Neural progenitor cell (in vitro differentiated cells): ENCODE data around the gene LSM3. TPM values are rescaled to one million over a fixed set of nuclear protein-coding genes. Genes with fewer than 3 reads are reported as not detected.

Experiments
- DNase-seq: peaks from one replicate; pipeline ENCODE4 v3.0.0-alpha.2; 2016; ENCODE audit warnings: low spot score
- H2AFZ ChIP-seq: fragments of 200-600 bp; sonication (generic); replicated peaks from 2 replicates; pipeline ENCODE4 v1.6.1; 2016; ENCODE audit warnings: antibody characterized with exemption
- H3F3A ChIP-seq: fragments of 200-600 bp; sonication (generic); 2 replicates; pipeline ENCODE4 v1.6.1; 2016; ENCODE audit warnings: antibody characterized with exemption, low read depth
- H3K27ac ChIP-seq: fragments of 200-600 bp; sonication (generic); 2 replicates; pipeline ENCODE4 v1.5.1; 2016; ENCODE audit warnings: mild to moderate bottlenecking
- H3K27me3 ChIP-seq: fragments of 200-600 bp; sonication (generic); 2 replicates; pipeline ENCODE4 v1.6.1; 2016; ENCODE audit warnings: mild to moderate bottlenecking, moderate library complexity
- H3K36me3 ChIP-seq: fragments of 200-600 bp; sonication (generic); 2 replicates; pipeline ENCODE4 v1.5.1; 2016
- H3K4me1 ChIP-seq: fragments of 200-600 bp; sonication (generic); 2 replicates; pipeline ENCODE4 v1.6.1; 2016; ENCODE audit warnings: mixed run types
- H3K4me2 ChIP-seq: fragments of 200-600 bp; sonication (generic); 2 replicates; pipeline ENCODE4 v1.6.1; 2016
- H3K4me3 ChIP-seq: fragments of 200-600 bp; sonication (generic); 2 replicates; pipeline ENCODE4 v1.5.1; 2016
- H3K79me2 ChIP-seq: fragments of 200-600 bp; sonication (generic); 2 replicates; pipeline ENCODE4 v1.6.1; 2016; ENCODE audit warnings: low read depth
- H3K9ac ChIP-seq: fragments of 200-600 bp; sonication (generic); 2 replicates; pipeline ENCODE4 v1.6.1; 2016
- H3K9me3 ChIP-seq: fragments of 200-600 bp; sonication (generic); 2 replicates; pipeline ENCODE4 v1.5.1; 2016; ENCODE audit warnings: low read depth
- H4K20me1 ChIP-seq: fragments of 200-600 bp; sonication (generic); 2 replicates; pipeline ENCODE4 v1.6.1; 2016; ENCODE audit warnings: low read depth
- H3K27ac Mint-ChIP-seq: 3 replicates; pipeline ENCODE4 v1.8.0; 2021; ENCODE audit warnings: mixed read lengths
- H3K27me3 Mint-ChIP-seq: 2 replicates; pipeline ENCODE4 v1.8.0; 2022; ENCODE audit warnings: low read depth, mild to moderate bottlenecking, inconsistent platforms, moderate library complexity, mixed read lengths; ENCODE audit not compliant: insufficient read depth
- H3K36me3 Mint-ChIP-seq: 3 replicates; pipeline ENCODE4 v1.8.0; 2021; ENCODE audit warnings: mixed read lengths
- H3K4me1 Mint-ChIP-seq: 3 replicates; pipeline ENCODE4 v1.8.0; 2021; ENCODE audit warnings: mixed read lengths
- H3K4me3 Mint-ChIP-seq: 3 replicates; pipeline ENCODE4 v1.8.0; 2021; ENCODE audit warnings: mild to moderate bottlenecking, moderate library complexity, mixed read lengths
- H3K9me3 Mint-ChIP-seq: 3 replicates; pipeline ENCODE4 v1.8.0; 2020; ENCODE audit warnings: mixed read lengths
- CTCF ChIP-seq: fragments of 200-600 bp; sonication (generic); IDR thresholded peaks from 2 replicates; pipeline ENCODE4 v1.5.1; 2017; ENCODE audit warnings: antibody characterized with exemption, mild to moderate bottlenecking
- EZH2 ChIP-seq: fragments of 200-600 bp; sonication (generic); IDR thresholded peaks from 2 replicates; pipeline ENCODE4 v1.6.1; 2017; ENCODE audit warnings: antibody characterized with exemption, mild to moderate bottlenecking, moderate library complexity
- EZH2phosphoT487 ChIP-seq: fragments of 200-600 bp; sonication (generic); IDR thresholded peaks from 2 replicates; pipeline ENCODE4 v1.6.1; 2017; ENCODE audit warnings: antibody characterized with exemption
- total RNA-seq: library from RNA; depleted of rRNA; stranded (reverse); fragments of >200 nt; gene quantifications from 2 replicates; pipeline ENCODE4 v1.2.3, GENCODE V29; 2015; ENCODE audit warnings: low replicate concordance

The LSM3 gene
- total RNA-seq, 1 donor from 2014 or later = 36.2 TPM

- H2AFZ ChIP-seq = no peak overlapping the region
- H3K4me2 ChIP-seq = no peak overlapping the region
- no peaks in the 10 kb centered on the region for H3K27me3 ChIP-seq
- H3K4me1 ChIP-seq = peaks cover under 1% of the 10 kb centered on the region
- no peak for DNase-seq
- no peak overlapping the region for H3K4me3 ChIP-seq
- H3K36me3 ChIP-seq = no peaks in the 10 kb centered on the region
- no peaks in the 10 kb centered on the region for H3F3A ChIP-seq
- no peak overlapping the region for H3K9ac ChIP-seq
- no peak overlapping the region for H3K27ac ChIP-seq
- no peaks in the 10 kb centered on the region for H3K79me2 ChIP-seq
- no peak overlapping the region for H3K27ac Mint-ChIP-seq
- H3K9me3 Mint-ChIP-seq = peaks cover 14% of the 10 kb centered on the region
- H3K4me3 Mint-ChIP-seq = no peak overlapping the region
- H3K36me3 Mint-ChIP-seq = no peaks in the 10 kb centered on the region
- peaks cover 5% of the 10 kb centered on the region for H3K4me1 Mint-ChIP-seq
- H3K27me3 Mint-ChIP-seq = peaks cover 7% of the 10 kb centered on the region
- TF ChIP-seq CTCF (no peak), EZH2 (no peak), EZH2phosphoT487 (no peak)
- H4K20me1 ChIP-seq = no peaks in the 10 kb centered on the region
- no peaks in the 10 kb centered on the region for H3K9me3 ChIP-seq
Measured at GRCh38 chr3:14237457-14237856, 58.8 kb downstream of the LSM3 start.

- peaks cover 7% of the 10 kb centered on the region for H3K27me3 Mint-ChIP-seq
Measured at GRCh38 chr3:14238356-14238755, 59.7 kb downstream of the LSM3 start.

GRCh38 chr3:14238930-14239329, 60.3 kb downstream of the LSM3 start:
- Histone ChIP-seq H3K4me1 (peaks cover 11% of the 10 kb centered on the region), H3K4me3 (no peak overlapping the region), H3K9me3 (no peaks in the 10 kb centered on the region), H3K79me2 (no peaks in the 10 kb centered on the region), H3F3A (peaks cover 6% of the 10 kb centered on the region), H2AFZ (no peak overlapping the region), H3K36me3 (no peaks in the 10 kb centered on the region), H3K27me3 (no peaks in the 10 kb centered on the region), H3K27ac (no peak overlapping the region), H3K9ac (no peak overlapping the region), H4K20me1 (no peaks in the 10 kb centered on the region), H3K4me2 (no peak overlapping the region)
- H3K9me3 Mint-ChIP-seq = peaks cover 8% of the 10 kb centered on the region
- no peak overlapping the region for H3K27ac Mint-ChIP-seq
- peaks cover 11% of the 10 kb centered on the region for H3K4me1 Mint-ChIP-seq
- no peak for DNase-seq
- H3K4me3 Mint-ChIP-seq = no peak overlapping the region
- no peaks in the 10 kb centered on the region for H3K36me3 Mint-ChIP-seq
- peaks cover 7% of the 10 kb centered on the region for H3K27me3 Mint-ChIP-seq
- TF ChIP-seq CTCF (no peak), EZH2phosphoT487 (no peak)

More at GRCh38 chr3:14238356-14238755, 59.7 kb downstream of the LSM3 start:
- DNase-seq = no peak
- Histone ChIP-seq H4K20me1 (no peaks in the 10 kb centered on the region), H3K27me3 (no peaks in the 10 kb centered on the region), H2AFZ (no peak overlapping the region), H3K4me3 (no peak overlapping the region), H3F3A (peaks cover 6% of the 10 kb centered on the region), H3K79me2 (no peaks in the 10 kb centered on the region), H3K4me1 (peaks cover 10% of the 10 kb centered on the region), H3K9me3 (no peaks in the 10 kb centered on the region), H3K9ac (no peak overlapping the region), H3K27ac (no peak overlapping the region), H3K36me3 (no peaks in the 10 kb centered on the region), H3K4me2 (no peak overlapping the region)
- H3K36me3 Mint-ChIP-seq = no peaks in the 10 kb centered on the region
- TF ChIP-seq EZH2phosphoT487 = no peak
- TF ChIP-seq CTCF = no peak
- no peak for TF ChIP-seq EZH2
- peaks cover 11% of the 10 kb centered on the region for H3K4me1 Mint-ChIP-seq
- no peak overlapping the region for H3K4me3 Mint-ChIP-seq
- H3K9me3 Mint-ChIP-seq = peaks cover 11% of the 10 kb centered on the region
- H3K27ac Mint-ChIP-seq = no peak overlapping the region

- H3K27ac ChIP-seq = no peak overlapping the region
- peaks cover 16% of the 10 kb centered on the region for H3K4me1 Mint-ChIP-seq
- H3K4me3 Mint-ChIP-seq = no peak overlapping the region
- no peaks in the 10 kb centered on the region for H4K20me1 ChIP-seq
- peaks cover 3% of the 10 kb centered on the region for H3K27me3 Mint-ChIP-seq
- H3K27ac Mint-ChIP-seq = no peak overlapping the region
- no peak overlapping the region for H2AFZ ChIP-seq
- DNase-seq = no peak
- H3K79me2 ChIP-seq = no peaks in the 10 kb centered on the region
- no peaks in the 10 kb centered on the region for H3K36me3 Mint-ChIP-seq
- TF ChIP-seq CTCF (no peak), EZH2 (no peak), EZH2phosphoT487 (no peak)
- H3F3A ChIP-seq = peaks cover 6% of the 10 kb centered on the region
- H3K36me3 ChIP-seq = no peaks in the 10 kb centered on the region
- H3K4me2 ChIP-seq = no peak overlapping the region
- peaks cover 11% of the 10 kb centered on the region for H3K4me1 ChIP-seq
- H3K9me3 ChIP-seq = no peaks in the 10 kb centered on the region
- no peak overlapping the region for H3K9ac ChIP-seq
- no peaks in the 10 kb centered on the region for H3K9me3 Mint-ChIP-seq
- H3K4me3 ChIP-seq = no peak overlapping the region
- no peaks in the 10 kb centered on the region for H3K27me3 ChIP-seq
Measured at GRCh38 chr3:14239940-14240339, 61.3 kb downstream of the LSM3 start.
